Fibroblast of lung (primary cell): ENCODE results near the gene RBFOX1. TPM values are rescaled to one million over a fixed set of nuclear protein-coding genes. Genes with fewer than 3 reads are reported as not detected.

Experiments used
- DNase-seq, 2 donors: peaks; one replicate each; pipeline versions ENCODE4 v3.0.0 to v3.0.0-alpha.2; 2010; ENCODE audit warnings: low read depth in 2 of 2
- H2AFZ ChIP-seq: 2 replicates; pipeline ENCODE4 v1.5.1; 2012; ENCODE audit warnings: low read length, control low read depth, inconsistent platforms
- H3K27ac ChIP-seq: 2 replicates; pipeline ENCODE4 v1.5.1; 2011; ENCODE audit warnings: low read length, control low read depth; ENCODE audit not compliant: insufficient read depth
- H3K27me3 ChIP-seq: 2 replicates; pipeline ENCODE4 v1.5.1; 2011; ENCODE audit warnings: mild to moderate bottlenecking, low read length; ENCODE audit not compliant: control insufficient read depth, insufficient read depth
- H3K36me3 ChIP-seq: 2 replicates; pipeline ENCODE4 v1.5.1; 2011; ENCODE audit warnings: low read length; ENCODE audit not compliant: control insufficient read depth, insufficient read depth
- H3K4me1 ChIP-seq: 2 replicates; pipeline ENCODE4 v1.5.1; 2011; ENCODE audit warnings: low read length; ENCODE audit not compliant: control insufficient read depth, insufficient read depth; ENCODE audit errors: extremely low read depth
- H3K4me2 ChIP-seq: 2 replicates; pipeline ENCODE4 v1.5.1; 2011; ENCODE audit warnings: low read length, control low read depth; ENCODE audit not compliant: insufficient read depth; ENCODE audit errors: extremely low read depth
- H3K4me3 ChIP-seq, 4 experiments: fragments of 200-600 bp in 1 of 4; sonication (generic) in 1 of 4; replicated peaks in 1 of 4; 2 replicates each; pipeline ENCODE4 v1.5.1; 2011 to 2016; ENCODE audit warnings: low read length in 4 of 4, low read depth in 3 of 4, mild to moderate bottlenecking in 3 of 4, control low read depth in 2 of 4, inconsistent platforms in 1 of 4, mixed read lengths in 1 of 4; ENCODE audit not compliant: insufficient read depth in 1 of 4; ENCODE audit errors: control extremely low read depth in 1 of 4
- H3K79me2 ChIP-seq: 2 replicates; pipeline ENCODE4 v1.5.1; 2012; ENCODE audit warnings: mild to moderate bottlenecking, low read length, inconsistent platforms; ENCODE audit not compliant: control insufficient read depth, insufficient read depth
- H3K9ac ChIP-seq: 2 replicates; pipeline ENCODE4 v1.5.1; 2011; ENCODE audit warnings: mild to moderate bottlenecking, low read length, control low read depth; ENCODE audit not compliant: insufficient read depth
- H3K9me3 ChIP-seq: 2 replicates; pipeline ENCODE4 v1.5.1; 2012; ENCODE audit warnings: low read depth, low read length; ENCODE audit not compliant: control insufficient read depth, insufficient read depth
- H4K20me1 ChIP-seq: 2 replicates; pipeline ENCODE4 v1.5.1; 2011; ENCODE audit warnings: low read length; ENCODE audit not compliant: control insufficient read depth, insufficient read depth; ENCODE audit errors: extremely low read depth
- EZH2 ChIP-seq: IDR thresholded peaks from 2 replicates; pipeline ENCODE4 v1.5.1; 2012; ENCODE audit warnings: low read length, control low read depth, mild to moderate bottlenecking; ENCODE audit errors: missing control alignments
- polyA plus RNA-seq, 2 donors: library from polyadenylated mRNA; depleted of rRNA in 1 of 2; stranded (reverse) in 1 of 2; unstranded in 1 of 2; fragments of >200 nt; gene quantifications; 2 replicates each; pipeline ENCODE4 v1.2.1, GENCODE V29; 2011 to 2012; ENCODE audit warnings: missing spikeins in 1 of 2
- total RNA-seq: library from RNA; depleted of rRNA; stranded (reverse); fragments of >200 nt; gene quantifications from 2 replicates; pipeline ENCODE4 v1.2.1, GENCODE V29; 2014
- TF ChIP-seq, protein P1 (sequence below), 2 donors: IDR thresholded peaks in 1 of 2; conservative IDR thresholded peaks in 1 of 2; 1 replicate in 1 of 2; 2 replicates in 1 of 2; pipeline ENCODE4 v1.5.1; 2011 to 2012; ENCODE audit warnings: low read length in 2 of 2, control low read depth in 1 of 2, inconsistent platforms in 1 of 2, low read depth in 1 of 2, mild to moderate bottlenecking in 1 of 2

The RBFOX1 gene
- total and polyA plus RNA-seq, 2 donors (not counting 1 experiment from before 2014, with no cell fraction given), result not detected

DNA sequence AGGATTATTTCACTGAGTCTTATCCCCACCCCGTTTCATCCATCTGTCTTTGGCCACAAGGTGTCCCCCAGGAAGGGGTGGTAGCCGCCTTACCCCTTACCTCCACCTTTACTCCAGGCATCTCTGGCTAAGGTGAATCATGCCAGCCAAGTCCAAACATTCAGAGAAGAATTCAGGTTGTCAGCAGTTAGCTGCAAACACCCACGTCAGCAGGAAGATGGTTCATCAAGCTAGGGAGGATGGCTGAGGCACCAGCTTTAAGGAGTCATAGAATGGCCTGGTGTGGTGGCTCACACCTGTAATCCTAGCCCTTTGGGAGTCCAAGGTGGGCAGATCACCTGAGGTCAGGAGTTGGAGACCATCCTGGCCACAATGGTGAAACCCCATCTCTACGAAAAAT lies 61.0 kb downstream of the RBFOX1 start:
- Histone ChIP-seq H3K9ac (no peak overlapping the region), H3K27ac (no peak overlapping the region), H3K4me1 (no peaks in the 10 kb centered on the region), H3K27me3 (no peaks in the 10 kb centered on the region), H3K4me2 (no peak overlapping the region), H3K36me3 (no peaks in the 10 kb centered on the region), H2AFZ (no peak overlapping the region), H3K9me3 (no peaks in the 10 kb centered on the region), H3K79me2 (no peaks in the 10 kb centered on the region), H3K4me3 (no peak overlapping the region), H4K20me1 (no peaks in the 10 kb centered on the region)
- TF ChIP-seq, protein P1, sequence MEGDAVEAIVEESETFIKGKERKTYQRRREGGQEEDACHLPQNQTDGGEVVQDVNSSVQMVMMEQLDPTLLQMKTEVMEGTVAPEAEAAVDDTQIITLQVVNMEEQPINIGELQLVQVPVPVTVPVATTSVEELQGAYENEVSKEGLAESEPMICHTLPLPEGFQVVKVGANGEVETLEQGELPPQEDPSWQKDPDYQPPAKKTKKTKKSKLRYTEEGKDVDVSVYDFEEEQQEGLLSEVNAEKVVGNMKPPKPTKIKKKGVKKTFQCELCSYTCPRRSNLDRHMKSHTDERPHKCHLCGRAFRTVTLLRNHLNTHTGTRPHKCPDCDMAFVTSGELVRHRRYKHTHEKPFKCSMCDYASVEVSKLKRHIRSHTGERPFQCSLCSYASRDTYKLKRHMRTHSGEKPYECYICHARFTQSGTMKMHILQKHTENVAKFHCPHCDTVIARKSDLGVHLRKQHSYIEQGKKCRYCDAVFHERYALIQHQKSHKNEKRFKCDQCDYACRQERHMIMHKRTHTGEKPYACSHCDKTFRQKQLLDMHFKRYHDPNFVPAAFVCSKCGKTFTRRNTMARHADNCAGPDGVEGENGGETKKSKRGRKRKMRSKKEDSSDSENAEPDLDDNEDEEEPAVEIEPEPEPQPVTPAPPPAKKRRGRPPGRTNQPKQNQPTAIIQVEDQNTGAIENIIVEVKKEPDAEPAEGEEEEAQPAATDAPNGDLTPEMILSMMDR (conservative IDR thresholded peaks at IDR 0.05 in 1 of 2, IDR thresholded peaks at IDR 0.05 in 1 of 2; ENCODE audit: low read depth in 1 of 2, low read length in 2 of 2), result no peak
- no peak for TF ChIP-seq EZH2
- no peak for DNase-seq

DNA sequence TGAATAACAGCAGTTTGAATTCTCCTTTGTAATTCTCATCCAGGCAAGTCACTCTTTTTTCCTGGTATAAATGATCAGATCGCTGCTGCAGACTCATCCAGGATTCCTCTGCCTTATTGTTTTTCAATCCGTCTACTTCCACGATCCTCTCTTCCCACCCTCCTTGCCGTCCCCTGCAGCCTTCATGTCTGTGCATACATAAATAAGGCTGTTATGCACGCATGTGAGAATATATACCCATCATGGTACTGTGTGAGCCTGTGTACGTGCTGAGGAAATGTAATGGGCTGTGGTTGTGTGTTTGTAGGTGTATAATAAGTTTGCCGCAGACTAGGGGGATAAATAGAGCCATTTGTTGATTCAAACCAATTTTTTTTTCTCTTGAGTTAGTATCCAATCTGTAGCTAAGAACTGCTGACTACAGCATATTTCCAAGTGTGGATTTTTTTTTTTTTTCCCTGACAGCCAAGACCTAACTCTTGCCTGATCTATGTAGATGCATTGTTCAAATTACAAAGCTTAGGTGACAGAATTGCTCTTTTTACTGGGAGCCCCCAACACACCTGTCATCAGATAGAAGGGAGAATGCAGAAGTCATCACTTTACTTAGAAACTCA lies 62.2 kb downstream of the RBFOX1 start:
- no peak overlapping the region for H2AFZ ChIP-seq
- no peaks in the 10 kb centered on the region for H3K79me2 ChIP-seq
- no peak for DNase-seq
- no peaks in the 10 kb centered on the region for H3K9me3 ChIP-seq
- H4K20me1 ChIP-seq, result no peaks in the 10 kb centered on the region
- H3K27ac ChIP-seq, result no peak overlapping the region
- H3K36me3 ChIP-seq, result no peaks in the 10 kb centered on the region
- H3K27me3 ChIP-seq, result no peaks in the 10 kb centered on the region
- H3K9ac ChIP-seq, result no peak overlapping the region
- H3K4me1 ChIP-seq, result no peaks in the 10 kb centered on the region
- no peak for TF ChIP-seq EZH2
- TF ChIP-seq, protein P1 (conservative IDR thresholded peaks at IDR 0.05 in 1 of 2, IDR thresholded peaks at IDR 0.05 in 1 of 2; ENCODE audit: low read depth in 1 of 2, low read length in 2 of 2), result no peak
- H3K4me2 ChIP-seq, result no peak overlapping the region
- no peak overlapping the region for H3K4me3 ChIP-seq

DNA sequence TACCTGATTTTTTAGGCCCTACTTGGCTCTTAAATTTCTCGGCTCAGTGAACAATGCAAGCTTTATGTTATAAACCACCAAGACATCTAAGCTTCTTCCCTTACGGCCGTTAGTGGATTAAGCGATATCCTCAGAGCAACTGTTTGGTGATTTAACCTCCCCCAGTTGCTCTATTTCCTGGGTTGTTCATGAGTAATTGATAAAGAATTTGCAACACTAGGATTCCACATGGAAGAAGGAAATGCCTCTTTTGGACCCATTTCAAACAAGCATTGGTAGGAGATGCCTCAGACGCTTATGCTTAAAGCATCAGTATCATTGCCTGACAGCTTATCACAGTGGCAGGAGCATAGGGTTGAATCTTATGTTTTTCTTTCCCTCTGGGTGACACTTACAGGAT lies 65.3 kb downstream of the RBFOX1 start:
- Histone ChIP-seq H3K27me3 (no peaks in the 10 kb centered on the region), H3K9ac (no peak overlapping the region), H3K4me3 (no peak overlapping the region), H3K9me3 (no peaks in the 10 kb centered on the region), H3K4me2 (no peak overlapping the region), H4K20me1 (no peaks in the 10 kb centered on the region), H3K79me2 (no peaks in the 10 kb centered on the region), H2AFZ (no peak overlapping the region), H3K36me3 (no peaks in the 10 kb centered on the region), H3K4me1 (no peaks in the 10 kb centered on the region), H3K27ac (no peak overlapping the region)
- no peak for TF ChIP-seq EZH2
- TF ChIP-seq, protein P1 (conservative IDR thresholded peaks at IDR 0.05 in 1 of 2, IDR thresholded peaks at IDR 0.05 in 1 of 2; ENCODE audit: low read depth in 1 of 2, low read length in 2 of 2), result no peak
- DNase-seq, result peak in 1 of 2 donors; percentile 24
